Measurements from ENCODE around the gene GTF2A2.

The GTF2A2 gene

GRCh38 chr15:59611276-59612260, 45.7 kb downstream of the GTF2A2 start, which contains the start of gene GCNT3:
TSS of gene GCNT3 (plus strand) at chr15:59611783. CDS start at chr15:59618239, 6,456 bp downstream.
- WGBS, 2 experiments: 86 to 87% methylated on average over 8 of the region's 8 CpGs
- H3K36me3 ChIP-seq (ENCODE audit: control insufficient read depth, insufficient read depth, low read length): no peaks in the 10 kb centered on the region
- no peaks in the 10 kb centered on the region for H3K4me1 ChIP-seq (ENCODE audit: control insufficient read depth, insufficient read depth, low read length)
- H3K27me3 ChIP-seq (ENCODE audit: control insufficient read depth, insufficient read depth, low read length, poor library complexity, severe bottlenecking): no peaks in the 10 kb centered on the region
- no peaks in the 10 kb centered on the region for H3K9me3 ChIP-seq (ENCODE audit: control insufficient read depth, low read length)
- H3K4me3 ChIP-seq (ENCODE audit: insufficient read depth, low read depth, low read length): no peak within 1 kb of the TSS
- H3K27ac ChIP-seq (ENCODE audit: insufficient read depth, low read depth, low read length, poor library complexity, severe bottlenecking): no peak within 1 kb of the TSS

DNA sequence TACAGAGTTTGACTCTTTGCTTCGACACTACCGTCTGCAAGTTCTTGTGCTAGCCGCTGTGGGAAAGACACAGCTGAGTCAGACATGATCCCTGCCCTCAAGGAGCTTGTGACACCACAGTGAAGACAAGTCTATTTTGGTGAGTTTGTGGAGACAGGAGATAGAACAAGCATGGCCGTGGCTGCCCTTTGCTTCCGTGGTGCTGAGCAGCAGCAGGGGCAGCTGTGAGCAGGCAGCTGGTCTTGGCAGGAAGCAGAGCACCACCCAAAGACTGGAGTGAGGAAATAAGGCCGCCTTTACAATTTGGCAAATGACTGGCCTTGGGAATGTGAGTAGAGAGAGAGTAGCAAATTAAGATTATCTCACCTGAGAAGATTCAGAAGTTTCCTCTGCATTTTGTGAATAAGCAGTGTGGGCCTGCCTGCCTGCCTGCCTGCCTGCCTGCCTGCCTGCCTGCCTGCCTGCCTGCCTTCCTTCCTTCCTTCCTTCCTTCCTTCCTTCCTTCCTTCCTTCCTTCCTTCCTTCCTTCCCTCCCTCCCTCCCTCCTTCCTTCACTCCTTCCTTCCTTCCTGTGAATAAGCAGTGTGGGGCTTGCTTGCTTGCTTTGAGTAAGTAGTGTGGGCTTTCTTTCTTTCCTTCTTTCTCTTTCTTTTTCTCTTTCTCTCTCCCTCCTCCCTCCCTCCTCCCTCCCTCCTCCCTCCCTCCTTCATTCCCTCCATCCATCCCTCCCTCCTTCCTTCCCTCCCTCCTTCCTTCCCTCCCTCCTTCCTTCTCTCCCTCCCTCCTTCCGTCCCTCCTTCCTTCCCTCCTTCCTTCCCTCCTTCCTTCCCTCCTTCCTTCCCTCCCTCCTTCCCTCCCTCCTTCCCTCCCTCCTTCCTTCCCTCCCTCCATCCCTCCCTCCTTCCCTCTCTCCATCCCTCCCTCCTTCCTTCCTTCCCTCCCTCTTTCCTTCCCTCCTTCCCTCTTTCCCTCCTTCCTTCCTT, 47.3 kb downstream of the GTF2A2 start:
- Histone ChIP-seq H3K36me3 (ENCODE audit: control insufficient read depth, insufficient read depth, low read length) (no peaks in the 10 kb centered on the region), H3K4me1 (ENCODE audit: control insufficient read depth, insufficient read depth, low read length) (no peaks in the 10 kb centered on the region), H3K27ac (ENCODE audit: insufficient read depth, low read depth, low read length, poor library complexity, severe bottlenecking) (no peak overlapping the region), H3K9me3 (ENCODE audit: control insufficient read depth, low read length) (no peaks in the 10 kb centered on the region), H3K27me3 (ENCODE audit: control insufficient read depth, insufficient read depth, low read length, poor library complexity, severe bottlenecking) (no peaks in the 10 kb centered on the region), H3K4me3 (ENCODE audit: insufficient read depth, low read depth, low read length) (no peak overlapping the region)
- WGBS, 2 experiments: 86 to 87% methylated on average over 7 of the region's 7 CpGs

GRCh38 chr15:59605994-59606393, 51.3 kb downstream of the GTF2A2 start:
- peaks cover 3% of the 10 kb centered on the region for H3K9me3 ChIP-seq (ENCODE audit: control insufficient read depth, low read length)
- no peak overlapping the region for H3K4me3 ChIP-seq (ENCODE audit: insufficient read depth, low read depth, low read length)
- H3K4me1 ChIP-seq (ENCODE audit: control insufficient read depth, insufficient read depth, low read length): no peaks in the 10 kb centered on the region
- H3K27me3 ChIP-seq (ENCODE audit: control insufficient read depth, insufficient read depth, low read length, poor library complexity, severe bottlenecking): no peaks in the 10 kb centered on the region
- 56 to 58% methylated on average over 5 of the region's 5 CpGs for WGBS, 2 experiments
- H3K27ac ChIP-seq (ENCODE audit: insufficient read depth, low read depth, low read length, poor library complexity, severe bottlenecking): no peak overlapping the region
- no peaks in the 10 kb centered on the region for H3K36me3 ChIP-seq (ENCODE audit: control insufficient read depth, insufficient read depth, low read length)

DNA sequence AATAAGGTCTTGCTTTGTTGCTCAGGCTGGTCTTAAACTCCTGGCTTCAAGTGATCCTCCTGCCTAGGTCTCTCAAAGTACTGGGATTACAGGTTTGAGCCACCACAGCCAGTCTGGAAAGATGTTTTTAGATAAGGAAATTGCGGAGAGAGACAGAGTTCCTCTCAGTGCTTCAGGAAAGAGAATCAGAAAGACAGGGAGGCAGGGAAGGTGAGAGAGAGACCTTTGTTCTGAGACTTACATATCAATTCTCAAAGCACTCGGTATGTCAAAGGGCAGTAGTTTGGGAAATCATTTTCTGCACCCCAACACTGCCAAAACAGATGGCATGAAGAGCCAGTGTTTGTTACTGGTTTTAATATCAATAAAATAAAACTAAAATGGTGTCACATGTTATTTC, 58.9 kb downstream of the GTF2A2 start:
- no peaks in the 10 kb centered on the region for H3K27me3 ChIP-seq (ENCODE audit: control insufficient read depth, insufficient read depth, low read length, poor library complexity, severe bottlenecking)

DNA sequence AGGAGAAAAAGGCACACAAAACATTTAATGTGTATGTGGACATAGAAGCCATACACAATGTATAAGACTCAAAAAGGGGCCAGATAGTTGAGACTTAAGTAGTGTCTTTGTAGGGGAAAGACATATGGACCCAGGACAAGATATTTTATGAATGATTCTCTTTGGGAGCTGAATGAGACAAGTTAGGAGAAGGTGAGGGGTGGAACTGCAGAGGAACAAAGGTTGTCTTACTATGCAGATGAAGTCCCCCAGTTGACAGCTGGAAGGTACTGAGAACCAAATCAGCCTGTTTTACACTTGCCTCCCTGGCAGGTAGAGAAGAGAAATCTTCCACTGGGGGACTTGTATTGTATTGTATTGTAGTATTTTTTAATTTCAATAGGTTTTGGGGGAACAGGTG, 60.7 kb downstream of the GTF2A2 start:
- H3K36me3 ChIP-seq (ENCODE audit: control insufficient read depth, insufficient read depth, low read length): no peaks in the 10 kb centered on the region
- no peak overlapping the region for H3K4me3 ChIP-seq (ENCODE audit: insufficient read depth, low read depth, low read length)
- H3K9me3 ChIP-seq (ENCODE audit: control insufficient read depth, low read length): no peaks in the 10 kb centered on the region
- no peak overlapping the region for H3K27ac ChIP-seq (ENCODE audit: insufficient read depth, low read depth, low read length, poor library complexity, severe bottlenecking)
- no peaks in the 10 kb centered on the region for H3K27me3 ChIP-seq (ENCODE audit: control insufficient read depth, insufficient read depth, low read length, poor library complexity, severe bottlenecking)
- H3K4me1 ChIP-seq (ENCODE audit: control insufficient read depth, insufficient read depth, low read length): no peaks in the 10 kb centered on the region

More for the DNA sequence above, 58.9 kb downstream of the GTF2A2 start:
- Histone ChIP-seq H3K4me3 (ENCODE audit: insufficient read depth, low read depth, low read length) (no peak overlapping the region), H3K4me1 (ENCODE audit: control insufficient read depth, insufficient read depth, low read length) (no peaks in the 10 kb centered on the region), H3K36me3 (ENCODE audit: control insufficient read depth, insufficient read depth, low read length) (no peaks in the 10 kb centered on the region), H3K27ac (ENCODE audit: insufficient read depth, low read depth, low read length, poor library complexity, severe bottlenecking) (no peak overlapping the region), H3K9me3 (ENCODE audit: control insufficient read depth, low read length) (peaks cover 3% of the 10 kb centered on the region)
- WGBS, 2 experiments: 97 to 100% methylated on average over 2 of the region's 2 CpGs

DNA sequence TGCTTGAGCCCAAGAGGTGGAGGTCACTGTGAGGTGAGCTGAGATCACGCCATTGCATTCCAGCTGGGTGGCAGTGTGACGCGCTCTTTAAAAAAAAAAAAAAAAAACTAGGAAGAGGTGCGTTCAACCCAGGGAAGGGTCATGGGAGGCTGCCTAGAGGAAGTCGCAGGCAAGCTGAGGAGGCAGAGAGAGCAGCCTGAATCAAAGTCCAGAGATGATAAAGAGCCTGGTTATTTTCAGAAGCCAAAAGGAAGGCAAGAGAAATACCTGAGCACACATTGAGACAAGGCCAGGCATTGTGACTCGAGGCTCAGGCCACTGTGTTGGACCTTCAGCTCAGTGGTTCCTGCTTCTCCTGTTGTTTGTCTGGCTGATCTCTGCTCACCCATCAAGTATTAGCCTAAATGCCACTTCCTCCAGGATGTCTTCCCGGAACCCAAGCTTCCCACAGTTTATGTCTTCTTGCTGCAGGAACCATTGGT, 61.8 kb downstream of the GTF2A2 start:
- Histone ChIP-seq H3K36me3 (ENCODE audit: control insufficient read depth, insufficient read depth, low read length) (no peaks in the 10 kb centered on the region), H3K4me1 (ENCODE audit: control insufficient read depth, insufficient read depth, low read length) (no peaks in the 10 kb centered on the region), H3K4me3 (ENCODE audit: insufficient read depth, low read depth, low read length) (no peak overlapping the region), H3K27ac (ENCODE audit: insufficient read depth, low read depth, low read length, poor library complexity, severe bottlenecking) (no peak overlapping the region), H3K27me3 (ENCODE audit: control insufficient read depth, insufficient read depth, low read length, poor library complexity, severe bottlenecking) (no peaks in the 10 kb centered on the region), H3K9me3 (ENCODE audit: control insufficient read depth, low read length) (no peaks in the 10 kb centered on the region)
- 76% methylated on average over 7 of the region's 7 CpGs for WGBS, 2 experiments

- Histone ChIP-seq H3K27me3 (ENCODE audit: control insufficient read depth, insufficient read depth, low read length, poor library complexity, severe bottlenecking) (no peaks in the 10 kb centered on the region), H3K4me1 (ENCODE audit: control insufficient read depth, insufficient read depth, low read length) (no peaks in the 10 kb centered on the region), H3K36me3 (ENCODE audit: control insufficient read depth, insufficient read depth, low read length) (no peaks in the 10 kb centered on the region), H3K9me3 (ENCODE audit: control insufficient read depth, low read length) (no peaks in the 10 kb centered on the region), H3K4me3 (ENCODE audit: insufficient read depth, low read depth, low read length) (no peak overlapping the region), H3K27ac (ENCODE audit: insufficient read depth, low read depth, low read length, poor library complexity, severe bottlenecking) (no peak overlapping the region)
- WGBS, 2 experiments: 86 to 91% methylated on average over 2 of the region's 2 CpGs
These were observed 62.3 kb downstream of the GTF2A2 start for GRCh38 chr15:59594991-59595390.

DNA sequence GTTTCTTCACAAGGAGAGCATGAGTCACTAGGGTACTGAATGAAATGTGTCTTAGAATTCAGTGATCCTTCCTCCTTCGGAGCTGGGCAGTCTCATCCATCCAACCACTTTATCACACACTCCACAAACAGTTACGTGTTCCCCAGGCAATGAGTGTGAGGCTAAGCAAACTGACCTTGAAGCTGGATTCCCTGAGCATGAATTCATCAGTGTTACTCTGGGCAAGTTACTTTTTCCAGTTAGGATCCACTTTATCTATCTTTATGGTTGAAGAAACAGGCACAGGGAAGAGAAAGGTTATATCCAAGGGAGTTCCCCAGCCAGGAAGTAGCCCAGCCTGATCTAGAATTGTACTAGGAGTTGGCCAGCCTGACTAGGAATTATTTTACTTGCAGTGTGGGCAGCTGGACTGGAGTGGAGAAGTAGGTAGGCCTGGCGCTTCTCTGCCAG, 62.8 kb downstream of the GTF2A2 start:
- H3K4me3 ChIP-seq (ENCODE audit: insufficient read depth, low read depth, low read length): no peak overlapping the region
- 75 to 80% methylated on average over 3 of the region's 3 CpGs for WGBS, 2 experiments
- H3K36me3 ChIP-seq (ENCODE audit: control insufficient read depth, insufficient read depth, low read length): no peaks in the 10 kb centered on the region
- no peaks in the 10 kb centered on the region for H3K27me3 ChIP-seq (ENCODE audit: control insufficient read depth, insufficient read depth, low read length, poor library complexity, severe bottlenecking)
- no peaks in the 10 kb centered on the region for H3K4me1 ChIP-seq (ENCODE audit: control insufficient read depth, insufficient read depth, low read length)
- no peaks in the 10 kb centered on the region for H3K9me3 ChIP-seq (ENCODE audit: control insufficient read depth, low read length)
- H3K27ac ChIP-seq (ENCODE audit: insufficient read depth, low read depth, low read length, poor library complexity, severe bottlenecking): no peak overlapping the region

DNA sequence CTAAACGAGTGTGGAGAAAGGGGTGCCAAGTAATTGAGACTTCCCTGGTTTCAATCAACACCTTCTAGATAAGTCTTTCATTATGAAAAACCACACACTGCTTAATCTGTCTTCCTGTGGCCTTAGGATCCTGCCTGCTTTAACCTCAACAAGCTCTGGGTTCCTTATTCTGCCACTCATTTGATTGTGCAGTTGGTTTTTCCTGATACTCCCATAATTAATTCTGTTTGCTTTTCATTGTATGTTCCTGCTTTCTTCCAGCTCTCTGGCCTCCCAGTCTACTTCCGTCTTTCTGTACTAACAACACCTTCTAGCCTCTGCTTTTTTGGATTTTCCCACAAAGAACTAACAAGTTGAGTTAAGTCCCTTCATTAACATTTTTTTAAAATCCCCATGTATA, 66.0 kb downstream of the GTF2A2 start:
- Histone ChIP-seq H3K27ac (ENCODE audit: insufficient read depth, low read depth, low read length, poor library complexity, severe bottlenecking) (no peak overlapping the region), H3K27me3 (ENCODE audit: control insufficient read depth, insufficient read depth, low read length, poor library complexity, severe bottlenecking) (no peaks in the 10 kb centered on the region), H3K9me3 (ENCODE audit: control insufficient read depth, low read length) (no peaks in the 10 kb centered on the region), H3K4me1 (ENCODE audit: control insufficient read depth, insufficient read depth, low read length) (no peaks in the 10 kb centered on the region), H3K36me3 (ENCODE audit: control insufficient read depth, insufficient read depth, low read length) (no peaks in the 10 kb centered on the region), H3K4me3 (ENCODE audit: insufficient read depth, low read depth, low read length) (no peak overlapping the region)
- WGBS, 2 experiments: 87 to 88% methylated on average over 2 of the region's 2 CpGs

- 89 to 92% methylated on average over 7 of the region's 7 CpGs for WGBS, 2 experiments
- H3K4me3 ChIP-seq (ENCODE audit: insufficient read depth, low read depth, low read length): no peak overlapping the region
- H3K36me3 ChIP-seq (ENCODE audit: control insufficient read depth, insufficient read depth, low read length): no peaks in the 10 kb centered on the region
- no peaks in the 10 kb centered on the region for H3K27me3 ChIP-seq (ENCODE audit: control insufficient read depth, insufficient read depth, low read length, poor library complexity, severe bottlenecking)
- no peak overlapping the region for H3K27ac ChIP-seq (ENCODE audit: insufficient read depth, low read depth, low read length, poor library complexity, severe bottlenecking)
- no peaks in the 10 kb centered on the region for H3K9me3 ChIP-seq (ENCODE audit: control insufficient read depth, low read length)
- H3K4me1 ChIP-seq (ENCODE audit: control insufficient read depth, insufficient read depth, low read length): no peaks in the 10 kb centered on the region
These were observed 67.3 kb downstream of the GTF2A2 start for GRCh38 chr15:59590027-59590426.
